Mammary epithelial cell (primary cell): ENCODE measurements around the gene TMCC1.

Source experiments
- CTCF ChIP-seq, 2 donors: IDR thresholded peaks in 1 of 2; conservative IDR thresholded peaks in 1 of 2; 2 replicates each; pipeline ENCODE4 v1.5.1; 2011 to 2012; ENCODE audit warnings: inconsistent platforms in 2 of 2, low read length in 2 of 2, mild to moderate bottlenecking in 2 of 2, control low read depth in 1 of 2, low read depth in 1 of 2; ENCODE audit not compliant: insufficient read depth in 1 of 2; ENCODE audit errors: extremely low read depth in 1 of 2
- EZH2 ChIP-seq: IDR thresholded peaks from 2 replicates; pipeline ENCODE4 v1.6.1; 2012; ENCODE audit warnings: low read length, inconsistent platforms, borderline replicate concordance

- TF ChIP-seq CTCF (conservative IDR thresholded peaks at IDR 0.05 in 1 of 2, IDR thresholded peaks at IDR 0.05 in 1 of 2; ENCODE audit: extremely low read depth in 1 of 2, insufficient read depth in 1 of 2, low read depth in 1 of 2, low read length in 2 of 2), result no peak
- TF ChIP-seq EZH2, result no peak
These were observed 209.2 kb downstream of the TMCC1 start for GRCh38 chr3:129684270-129684669.
